ENCODE measurements around the gene FTO. TPM values are rescaled to one million over a fixed set of nuclear protein-coding genes. Genes with fewer than 3 reads are reported as not detected.

FTO gene
- total and polyA plus RNA-seq, 2 of the 8 experiments (the other 6 are each of a cell fraction or from before 2014, with no cell fraction given): 34.5 to 59.8 TPM

DNA sequence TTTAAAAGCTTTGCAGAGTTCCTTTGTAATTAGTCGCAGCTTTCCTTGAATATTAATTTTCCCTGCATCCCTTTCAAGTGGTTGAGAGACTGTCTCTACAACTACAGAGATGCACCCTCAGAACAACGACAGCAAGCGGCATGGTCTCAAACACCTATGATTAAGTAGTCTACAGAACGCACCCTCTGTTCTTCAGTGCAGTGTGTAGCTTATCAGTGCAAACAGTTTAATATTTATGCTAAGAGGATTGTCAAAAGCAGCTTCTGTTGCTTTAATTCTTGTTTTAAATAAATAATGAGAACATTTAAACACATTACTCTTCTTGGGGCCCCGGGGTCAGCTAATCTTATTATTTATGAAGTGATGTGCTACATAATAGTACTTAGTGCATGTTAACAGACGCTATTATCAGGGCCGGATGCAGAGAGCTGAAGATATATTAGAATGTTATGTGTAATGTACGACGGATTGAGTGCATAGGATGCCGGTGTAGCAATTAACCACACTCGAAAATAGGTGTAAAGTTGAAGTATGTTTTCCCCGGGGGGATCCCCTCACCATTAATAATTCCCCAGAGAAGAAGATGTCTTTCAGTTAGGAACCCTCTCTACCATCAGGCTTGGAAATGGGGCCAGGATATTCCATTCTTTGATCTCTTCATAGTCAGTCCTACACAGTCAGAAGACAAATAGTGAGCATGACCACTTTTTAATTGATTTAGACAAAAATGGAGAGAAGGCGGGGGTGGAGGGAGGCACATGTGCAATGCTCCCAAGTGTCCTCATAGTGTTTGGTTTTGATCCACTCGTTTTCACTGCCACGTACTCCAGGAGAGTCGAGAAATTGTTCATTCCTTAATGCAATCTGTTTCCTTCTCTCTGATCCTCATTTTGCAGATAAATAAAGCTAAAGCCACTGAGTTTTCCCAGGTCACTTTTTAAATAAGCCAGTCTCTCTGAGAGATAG, 406.3 kb downstream of the FTO start:
- Histone ChIP-seq H2BK15ac (ENCODE audit: low read length) (no peak overlapping the region), H3K4me1 (replicated peaks in 1 of 4; ENCODE audit: control insufficient read depth in 3 of 4, insufficient read depth in 4 of 4, low read length in 3 of 4) (no peaks in the 10 kb centered on the region), H3K9ac (replicated peaks in 1 of 4; ENCODE audit: extremely low read depth in 1 of 4, low read depth in 3 of 4, low read length in 3 of 4) (no peak overlapping the region), H4K5ac (ENCODE audit: insufficient read length, low read depth, low read length) (no peak overlapping the region), H3K27ac (ENCODE audit: low read depth, low read length) (no peak overlapping the region), H4K8ac (ENCODE audit: extremely low read depth, insufficient read depth, low read length) (no peak overlapping the region), H3K14ac (ENCODE audit: insufficient read length) (no peak overlapping the region), H3K4ac (replicated peaks; ENCODE audit: insufficient read length, low read depth, low read length) (no peak overlapping the region), H3K79me1 (ENCODE audit: low read depth, low read length) (no peaks in the 10 kb centered on the region), H3K4me2 (ENCODE audit: insufficient read depth in 1 of 2, low read depth in 2 of 2, low read length in 2 of 2) (no peak overlapping the region), H2BK5ac (ENCODE audit: low read depth, low read length) (no peak overlapping the region), H3K23ac (ENCODE audit: insufficient read length) (no peak overlapping the region), H3K23me2 (ENCODE audit: low read depth, low read length) (no peaks in the 10 kb centered on the region; the same call in 1 of the 2 replicates), H4K20me1 (replicated peaks in 1 of 2; ENCODE audit: control insufficient read depth in 1 of 2, insufficient read depth in 2 of 2, low read length in 2 of 2) (no peaks in the 10 kb centered on the region), H2AFZ (ENCODE audit: low read length) (no peak overlapping the region), H4K91ac (replicated peaks; ENCODE audit: insufficient read length, low read length) (no peak overlapping the region), H3K4me3 (ENCODE audit: extremely low read depth in 1 of 4, insufficient read depth in 2 of 4, low read depth in 3 of 4, low read length in 4 of 4) (no peak overlapping the region), H3K9me3 (ENCODE audit: insufficient read depth in 2 of 2, low read depth in 1 of 2, low read length in 1 of 2) (no peaks in the 10 kb centered on the region), H3K27me3 (replicated peaks in 1 of 4; ENCODE audit: control insufficient read depth in 3 of 4, extremely low read depth in 1 of 4, insufficient read depth in 3 of 4, low read length in 3 of 4) (no peaks in the 10 kb centered on the region), H2BK12ac (ENCODE audit: low read depth, low read length) (no peak overlapping the region), H3K18ac (ENCODE audit: extremely low read depth, low read length) (no peak overlapping the region), H3K56ac (replicated peaks; ENCODE audit: insufficient read length, low read depth, low read length) (no peak overlapping the region), H2BK20ac (ENCODE audit: low read length) (no peak overlapping the region), H2BK120ac (replicated peaks; ENCODE audit: low read depth, low read length) (no peak overlapping the region), H3K36me3 (ENCODE audit: control insufficient read depth in 2 of 4, insufficient read depth in 4 of 4, low read length in 3 of 4) (no peaks in the 10 kb centered on the region), H2AK5ac (ENCODE audit: low read depth, low read length) (no peak overlapping the region), H3K79me2 (ENCODE audit: control insufficient read depth in 1 of 2, insufficient read depth in 2 of 2, low read length in 2 of 2) (no peaks in the 10 kb centered on the region)
- TF ChIP-seq PHF8 (conservative IDR thresholded peaks at IDR 0.05; ENCODE audit: low read depth, low read length) (no peak), ATF2 (IDR thresholded peaks at IDR 0.05; ENCODE audit: low read length) (no peak), POU5F1 (IDR thresholded peaks at IDR 0.05; ENCODE audit: low read depth, low read length) (no peak), CHD1 (IDR thresholded peaks at IDR 0.05; ENCODE audit: low read depth, low read length) (no peak), CTCF (IDR thresholded peaks at IDR 0.05; ENCODE audit: control extremely low read depth in 1 of 3, insufficient read depth in 1 of 3, low read depth in 1 of 3, low read length in 3 of 3) (no peak)
- DNase-seq (ENCODE audit: low read depth in 1 of 2, low spot score in 2 of 2) (no peak), FAIRE-seq (no peak)
- ChIA-PET POLR2A (ENCODE audit: partially characterized antibody) (no interaction called here), CTCF (ENCODE audit: partially characterized antibody) (interaction anchor here (0.6 to 1.0 kb wide), 3 partner anchors 26 to 320 kb away, joined by 3 to 4 read pairs (median 4); no protein-coding TSS in a partner anchor)
- WGBS, 2 experiments (ENCODE audit: extremely low coverage in 1 of 2, insufficient coverage in 1 of 2, insufficient read length in 1 of 2, insufficient replicate concordance in 2 of 2, low coverage in 1 of 2, low lambda C conversion rate in 2 of 2, missing lambda C conversion rate in 1 of 2): 89% methylated on average over 16 of the region's 16 CpGs; no CpG with 5 or more reads in 1 of the 2 experiments

Data from H1 (cell line).